ENCODE data around the gene PTPRJ. TPM values are rescaled to one million over a fixed set of nuclear protein-coding genes. Genes with fewer than 3 reads are reported as not detected.

PTPRJ gene
- total RNA-seq, 2 experiments from 2014 or later, result 56.5 to 62.9 TPM

GRCh38 chr11:48008951-48009270 lies 28.6 kb downstream of the PTPRJ start:
- H3K36me3 Mint-ChIP-seq (ENCODE audit: low read depth), result peaks cover 31% of the 10 kb centered on the region
- peak overlapping the region; percentile 62 for H3K27ac Mint-ChIP-seq
- ChIA-PET CTCF (interaction anchor here (0.9 to 2.9 kb wide), 3 partner anchors 47 to 99 kb away, joined by 4 to 14 read pairs (median 7); no protein-coding TSS in a partner anchor), POLR2A (interaction anchor here (1.0 kb wide), 1 partner anchor 47 kb away, joined by 3 read pairs; no protein-coding TSS in a partner anchor)
- DNase-seq, result no peak
- no peaks in the 10 kb centered on the region for H3K9me3 Mint-ChIP-seq (ENCODE audit: insufficient read depth)
- H3K27me3 Mint-ChIP-seq (ENCODE audit: low read depth), result no peaks in the 10 kb centered on the region
- H3K4me3 Mint-ChIP-seq, result no peak overlapping the region
- no peak for ATAC-seq
- peaks cover 84% of the 10 kb centered on the region for H3K4me1 Mint-ChIP-seq (ENCODE audit: low read depth)

GRCh38 chr11:48011102-48011797 lies 30.9 kb downstream of the PTPRJ start:
- DNase-seq (no peak), ATAC-seq (peak; percentile 9)
- Mint-ChIP-seq H3K9me3 (ENCODE audit: insufficient read depth) (no peaks in the 10 kb centered on the region), H3K36me3 (ENCODE audit: low read depth) (peaks cover 34% of the 10 kb centered on the region), H3K27me3 (ENCODE audit: low read depth) (no peaks in the 10 kb centered on the region), H3K27ac (peak overlapping the region; percentile 94), H3K4me1 (ENCODE audit: low read depth) (peaks cover 82% of the 10 kb centered on the region), H3K4me3 (peak overlapping the region; percentile 36)
- POLR2A ChIA-PET, result interaction anchor here (0.6 to 4.5 kb wide), 4 partner anchors 9 to 77 kb away, joined by 3 to 32 read pairs (median 6); no protein-coding TSS in a partner anchor
- CTCF ChIA-PET, result interaction anchor here (0.7 to 2.9 kb wide), 7 partner anchors 8 to 97 kb away, joined by 3 to 19 read pairs (median 5); no protein-coding TSS in a partner anchor

GRCh38 chr11:48011798-48012391 lies 31.5 kb downstream of the PTPRJ start:
- CTCF ChIA-PET, result interaction anchor here (0.9 to 2.6 kb wide), 9 partner anchors 9 to 77 kb away, joined by 3 to 27 read pairs (median 5); no protein-coding TSS in a partner anchor

GRCh38 chr11:48013269-48013901 lies 33.0 kb downstream of the PTPRJ start:
- Mint-ChIP-seq H3K27me3 (ENCODE audit: low read depth) (no peaks in the 10 kb centered on the region), H3K9me3 (ENCODE audit: insufficient read depth) (no peaks in the 10 kb centered on the region), H3K36me3 (ENCODE audit: low read depth) (peaks cover 30% of the 10 kb centered on the region), H3K27ac (peak overlapping the region; percentile 94), H3K4me1 (ENCODE audit: low read depth) (peaks cover 87% of the 10 kb centered on the region), H3K4me3 (peak overlapping the region; percentile 36)
- ChIA-PET CTCF (interaction anchor here (1.2 to 2.6 kb wide), 5 partner anchors 10 to 96 kb away, joined by 4 to 27 read pairs (median 5); no protein-coding TSS in a partner anchor), POLR2A (interaction anchor here (1.0 to 4.7 kb wide), 3 partner anchors 8 to 43 kb away, joined by 3 to 35 read pairs (median 32); no protein-coding TSS in a partner anchor)
- ATAC-seq, result peak; percentile 57
- peak; percentile 66 for DNase-seq

More at GRCh38 chr11:48011798-48012391, 31.5 kb downstream of the PTPRJ start:
- Mint-ChIP-seq H3K27ac (peak overlapping the region; percentile 94), H3K4me1 (ENCODE audit: low read depth) (peaks cover 81% of the 10 kb centered on the region), H3K36me3 (ENCODE audit: low read depth) (peaks cover 35% of the 10 kb centered on the region), H3K27me3 (ENCODE audit: low read depth) (no peaks in the 10 kb centered on the region), H3K9me3 (ENCODE audit: insufficient read depth) (no peaks in the 10 kb centered on the region), H3K4me3 (peak overlapping the region; percentile 36)
- peak; percentile 75 for DNase-seq
- POLR2A ChIA-PET, result interaction anchor here (1.1 to 4.7 kb wide), 5 partner anchors 9 to 77 kb away, joined by 4 to 35 read pairs (median 7); no protein-coding TSS in a partner anchor
- peak; percentile 68 for ATAC-seq

- H3K27me3 Mint-ChIP-seq (ENCODE audit: low read depth), result no peaks in the 10 kb centered on the region
- H3K36me3 Mint-ChIP-seq (ENCODE audit: low read depth), result peaks cover 29% of the 10 kb centered on the region
- peak overlapping the region; percentile 61 for H3K27ac Mint-ChIP-seq
- peaks cover 89% of the 10 kb centered on the region for H3K4me1 Mint-ChIP-seq (ENCODE audit: low read depth)
- ATAC-seq (no peak), DNase-seq (no peak)
- POLR2A ChIA-PET, result interaction anchor here (1.0 to 4.7 kb wide), 2 partner anchors 12 to 15 kb away, joined by 3 to 35 read pairs; no protein-coding TSS in a partner anchor
- no peaks in the 10 kb centered on the region for H3K9me3 Mint-ChIP-seq (ENCODE audit: insufficient read depth)
- no peak overlapping the region for H3K4me3 Mint-ChIP-seq
- CTCF ChIA-PET, result interaction anchor here (0.9 to 2.6 kb wide), 5 partner anchors 14 to 96 kb away, joined by 3 to 7 read pairs (median 5); no protein-coding TSS in a partner anchor
These were observed 34.6 kb downstream of the PTPRJ start for GRCh38 chr11:48014917-48015316.

GRCh38 chr11:48017105-48017830 lies 36.9 kb downstream of the PTPRJ start:
- DNase-seq, result peak; percentile 66

GRCh38 chr11:48017831-48018527 lies 37.6 kb downstream of the PTPRJ start:
- POLR2A ChIA-PET, result interaction anchor here (1.4 to 3.2 kb wide), 5 partner anchors 8 to 39 kb away, joined by 4 to 16 read pairs (median 9); no protein-coding TSS in a partner anchor
- H3K36me3 Mint-ChIP-seq (ENCODE audit: low read depth), result peaks cover 47% of the 10 kb centered on the region
- H3K4me3 Mint-ChIP-seq, result peak overlapping the region; percentile 4

More at GRCh38 chr11:48017105-48017830, 36.9 kb downstream of the PTPRJ start:
- CTCF ChIA-PET, result interaction anchor here (0.9 to 2.2 kb wide), 7 partner anchors 7 to 83 kb away, joined by 3 to 15 read pairs (median 5); no protein-coding TSS in a partner anchor
- POLR2A ChIA-PET, result interaction anchor here (0.9 to 3.2 kb wide), 5 partner anchors 7 to 39 kb away, joined by 3 to 16 read pairs (median 6); no protein-coding TSS in a partner anchor
- Mint-ChIP-seq H3K27me3 (ENCODE audit: low read depth) (no peaks in the 10 kb centered on the region), H3K9me3 (ENCODE audit: insufficient read depth) (no peaks in the 10 kb centered on the region), H3K4me1 (ENCODE audit: low read depth) (peaks cover 90% of the 10 kb centered on the region), H3K27ac (peak overlapping the region; percentile 73), H3K4me3 (peak overlapping the region; percentile 13), H3K36me3 (ENCODE audit: low read depth) (peaks cover 41% of the 10 kb centered on the region)
- ATAC-seq, result peak; percentile 50

GRCh38 chr11:48018528-48019216 lies 38.3 kb downstream of the PTPRJ start:
- POLR2A ChIA-PET, result interaction anchor here (1.4 to 3.2 kb wide), 5 partner anchors 9 to 38 kb away, joined by 4 to 16 read pairs (median 9); no protein-coding TSS in a partner anchor
- H3K9me3 Mint-ChIP-seq (ENCODE audit: insufficient read depth), result no peaks in the 10 kb centered on the region
- H3K4me3 Mint-ChIP-seq, result no peak overlapping the region
- DNase-seq (no peak), ATAC-seq (no peak)
- peak overlapping the region; percentile 63 for H3K27ac Mint-ChIP-seq
- H3K27me3 Mint-ChIP-seq (ENCODE audit: low read depth), result no peaks in the 10 kb centered on the region
- peaks cover 42% of the 10 kb centered on the region for H3K36me3 Mint-ChIP-seq (ENCODE audit: low read depth)
- peaks cover 85% of the 10 kb centered on the region for H3K4me1 Mint-ChIP-seq (ENCODE audit: low read depth)
- CTCF ChIA-PET, result interaction anchor here (0.9 to 2.3 kb wide), 8 partner anchors 13 to 91 kb away, joined by 3 to 15 read pairs (median 6); no protein-coding TSS in a partner anchor

More at GRCh38 chr11:48017831-48018527, 37.6 kb downstream of the PTPRJ start:
- no peaks in the 10 kb centered on the region for H3K9me3 Mint-ChIP-seq (ENCODE audit: insufficient read depth)
- CTCF ChIA-PET, result interaction anchor here (0.9 to 2.3 kb wide), 9 partner anchors 8 to 92 kb away, joined by 3 to 15 read pairs (median 5); no protein-coding TSS in a partner anchor
- H3K27me3 Mint-ChIP-seq (ENCODE audit: low read depth), result no peaks in the 10 kb centered on the region
- H3K27ac Mint-ChIP-seq, result peak overlapping the region; percentile 73
- DNase-seq, result no peak
- ATAC-seq, result no peak
- H3K4me1 Mint-ChIP-seq (ENCODE audit: low read depth), result peaks cover 90% of the 10 kb centered on the region

- no peak for DNase-seq
- Mint-ChIP-seq H3K27ac (peak overlapping the region; percentile 63), H3K4me1 (ENCODE audit: low read depth) (peaks cover 81% of the 10 kb centered on the region), H3K4me3 (no peak overlapping the region), H3K27me3 (ENCODE audit: low read depth) (no peaks in the 10 kb centered on the region), H3K36me3 (ENCODE audit: low read depth) (peaks cover 41% of the 10 kb centered on the region), H3K9me3 (ENCODE audit: insufficient read depth) (no peaks in the 10 kb centered on the region)
- POLR2A ChIA-PET, result interaction anchor here (2.8 to 3.2 kb wide), 3 partner anchors 13 to 37 kb away, joined by 9 to 16 read pairs (median 10); no protein-coding TSS in a partner anchor
- no peak for ATAC-seq
- CTCF ChIA-PET, result interaction anchor here (1.0 to 2.3 kb wide), 5 partner anchors 16 to 90 kb away, joined by 3 to 9 read pairs (median 5); no protein-coding TSS in a partner anchor
These were observed 38.8 kb downstream of the PTPRJ start for GRCh38 chr11:48019217-48019584.

All from activated CD8-positive, alpha-beta T cell treated with anti-CD3 and anti-CD28 coated beads, Interleukin-2, amount 10 ng/mL, durations not matched to agents 7 days and 5 days (primary cell).